Measurements from ENCODE around the gene GMDS.

GRCh38 chr6:2055911-2056310 is 189.5 kb downstream of the GMDS start:
- TF ChIP-seq EZH2 (IDR thresholded peaks at IDR 0.05; ENCODE audit: borderline replicate concordance, low read depth, low read length, severe bottlenecking) (no peak), CTCF (IDR thresholded peaks at IDR 0.05; ENCODE audit: borderline replicate concordance, extremely low read depth, low read length, poor library complexity, severe bottlenecking) (no peak)

Data from DND-41 (cell line).